Upper lobe of left lung (tissue), 6 donors: ENCODE results near the gene MAGI2. TPM values are rescaled to one million over a fixed set of nuclear protein-coding genes. Genes with fewer than 3 reads are reported as not detected.

Experiments used
- ATAC-seq, 2 donors: fragments of 200-7000 bp; cut with Tn5 transposase; one replicate each; pipeline ENCODE4 v1.9.1; 2022; ENCODE audit warnings: mild to moderate bottlenecking in 2 of 2, moderate library complexity in 2 of 2; ENCODE audit not compliant: low FRiP score in 2 of 2
- DNase-seq, 2 donors: peaks; one replicate each; pipeline ENCODE4 v3.0.0-alpha.2; 2019 to 2020
- H3K27ac ChIP-seq, 4 donors: fragments of 200-600 bp; sonication (generic); one replicate each; pipeline ENCODE4 v1.5.1; 2016 to 2019
- H3K27me3 ChIP-seq, 4 donors: fragments of 200-600 bp; sonication (generic); one replicate each; pipeline ENCODE4 v1.5.1; 2017 to 2019
- H3K36me3 ChIP-seq, 4 donors: fragments of 200-600 bp; sonication (generic); one replicate each; pipeline ENCODE4 v1.5.1; 2016 to 2019
- H3K4me1 ChIP-seq, 4 donors: fragments of 200-600 bp; sonication (generic); one replicate each; pipeline ENCODE4 v1.5.1; 2018 to 2019
- H3K4me3 ChIP-seq, 4 donors: fragments of 200-600 bp; sonication (generic); one replicate each; pipeline ENCODE4 v1.5.1; 2017 to 2019; ENCODE audit warnings: mild to moderate bottlenecking in 2 of 4, moderate library complexity in 1 of 4
- H3K9me3 ChIP-seq, 4 donors: fragments of 200-600 bp; sonication (generic); one replicate each; pipeline ENCODE4 v1.5.1; 2018 to 2019
- CTCF ChIP-seq, 6 experiments: fragments of 450-650 bp in 4 of 6; fragments of 200-600 bp in 2 of 6; sonication (generic) in 2 of 6; IDR thresholded peaks; one replicate each; pipeline ENCODE4 v1.5.1; 2016 to 2019; ENCODE audit warnings: antibody characterized with exemption in 6 of 6
- EP300 ChIP-seq, 4 donors: sonication (generic); formaldehyde crosslinking; IDR thresholded peaks; one replicate each; pipeline ENCODE4 v1.5.1; 2017; ENCODE audit warnings: antibody characterized with exemption in 4 of 4, control low read depth in 2 of 4
- POLR2A ChIP-seq, 4 donors: fragments of 450-650 bp; IDR thresholded peaks; one replicate each; pipeline ENCODE4 v1.5.1; 2016 to 2017; ENCODE audit warnings: antibody characterized with exemption in 4 of 4, mild to moderate bottlenecking in 2 of 4
- POLR2AphosphoS5 ChIP-seq, 2 donors: sonication (generic); formaldehyde crosslinking; IDR thresholded peaks; one replicate each; pipeline ENCODE4 v1.5.1; 2017; ENCODE audit warnings: antibody characterized with exemption in 2 of 2
- WGBS, 2 donors: methylation state at CpG; one replicate each; pipeline ENCODE4 v1.1.5; 2017 to 2018; 5-methylcytosine and 5-hydroxymethylcytosine counted together
- total RNA-seq, 6 donors: library from RNA; depleted of rRNA in 4 of 6; stranded (reverse); fragments of >200 nt in 4 of 6; gene quantifications; one replicate each; pipeline versions ENCODE4 v1.1.0 to v1.2.1, GENCODE V29; 2016 to 2021
- donor health status: DM: no; HTN: no; CAD: no; lungs with moderate emphysema.
- donor health status: DM: no; HTN: yes; CAD: no; lungs with severe emphysema.

Gene MAGI2
- total RNA-seq, 6 donors from 2014 or later: 7.9 to 84.9 (median 11.8) TPM

GRCh38 chr7:78280276-78280675 lies 1173.2 kb downstream of the MAGI2 start:
- Histone ChIP-seq H3K27me3 (no peaks in the 10 kb centered on the region), H3K9me3 (no peaks in the 10 kb centered on the region), H3K36me3 (no peaks in the 10 kb centered on the region), H3K27ac (no peak overlapping the region), H3K4me1 (no peaks in the 10 kb centered on the region), H3K4me3 (no peak overlapping the region)
- WGBS, 2 donors: 72 to 79% methylated on average over 2 of the region's 2 CpGs
- TF ChIP-seq POLR2AphosphoS5 (IDR thresholded peaks at IDR 0.05): no peak
- TF ChIP-seq CTCF (IDR thresholded peaks at IDR 0.05): no peak
- no peak for TF ChIP-seq POLR2A (IDR thresholded peaks at IDR 0.05)
- TF ChIP-seq EP300 (IDR thresholded peaks at IDR 0.05): no peak
- ATAC-seq (no peak), DNase-seq (no peak)

GRCh38 chr7:78279457-78279856 lies 1174.0 kb downstream of the MAGI2 start:
- no peak for DNase-seq
- H3K4me3 ChIP-seq: no peak overlapping the region
- H3K27me3 ChIP-seq: no peaks in the 10 kb centered on the region
- H3K9me3 ChIP-seq: no peaks in the 10 kb centered on the region
- no peaks in the 10 kb centered on the region for H3K4me1 ChIP-seq
- ATAC-seq: no peak
- H3K36me3 ChIP-seq: no peaks in the 10 kb centered on the region
- TF ChIP-seq CTCF (IDR thresholded peaks at IDR 0.05): no peak
- no peak for TF ChIP-seq POLR2A (IDR thresholded peaks at IDR 0.05)
- no peak for TF ChIP-seq EP300 (IDR thresholded peaks at IDR 0.05)
- TF ChIP-seq POLR2AphosphoS5 (IDR thresholded peaks at IDR 0.05): no peak
- 92 to 100% methylated on average over 1 of the region's 1 CpG for WGBS, 2 donors
- no peak overlapping the region for H3K27ac ChIP-seq

GRCh38 chr7:78279032-78279431 lies 1174.4 kb downstream of the MAGI2 start:
- TF ChIP-seq EP300 (IDR thresholded peaks at IDR 0.05): no peak
- TF ChIP-seq POLR2AphosphoS5 (IDR thresholded peaks at IDR 0.05): no peak
- TF ChIP-seq POLR2A (IDR thresholded peaks at IDR 0.05): no peak
- TF ChIP-seq CTCF (IDR thresholded peaks at IDR 0.05): no peak
- H3K9me3 ChIP-seq: no peaks in the 10 kb centered on the region
- H3K36me3 ChIP-seq: no peaks in the 10 kb centered on the region
- 64 to 71% methylated on average over 4 of the region's 4 CpGs for WGBS, 2 donors
- H3K27ac ChIP-seq: no peak overlapping the region
- DNase-seq (no peak), ATAC-seq (no peak)
- no peak overlapping the region for H3K4me3 ChIP-seq
- no peaks in the 10 kb centered on the region for H3K27me3 ChIP-seq
- no peaks in the 10 kb centered on the region for H3K4me1 ChIP-seq

GRCh38 chr7:78267141-78267540 lies 1186.3 kb downstream of the MAGI2 start:
- ATAC-seq (no peak), DNase-seq (no peak)
- H3K27me3 ChIP-seq: no peaks in the 10 kb centered on the region
- no peaks in the 10 kb centered on the region for H3K36me3 ChIP-seq
- no peaks in the 10 kb centered on the region for H3K4me1 ChIP-seq
- WGBS, 2 donors: 79 to 88% methylated on average over 1 of the region's 1 CpG
- H3K9me3 ChIP-seq: no peaks in the 10 kb centered on the region
- H3K27ac ChIP-seq: no peak overlapping the region
- H3K4me3 ChIP-seq: no peak overlapping the region
- TF ChIP-seq EP300 (IDR thresholded peaks at IDR 0.05) (no peak), POLR2A (IDR thresholded peaks at IDR 0.05) (no peak), POLR2AphosphoS5 (IDR thresholded peaks at IDR 0.05) (no peak), CTCF (IDR thresholded peaks at IDR 0.05) (no peak)

- no peak overlapping the region for H3K4me3 ChIP-seq
- H3K4me1 ChIP-seq: no peaks in the 10 kb centered on the region
- 85 to 90% methylated on average over 4 of the region's 4 CpGs for WGBS, 2 donors
- no peaks in the 10 kb centered on the region for H3K9me3 ChIP-seq
- H3K27ac ChIP-seq: no peak overlapping the region
- no peaks in the 10 kb centered on the region for H3K36me3 ChIP-seq
- DNase-seq (no peak), ATAC-seq (no peak)
- TF ChIP-seq CTCF (IDR thresholded peaks at IDR 0.05): no peak
- no peaks in the 10 kb centered on the region for H3K27me3 ChIP-seq
Observed at GRCh38 chr7:78265486-78265885, 1188.0 kb downstream of the MAGI2 start.
